T-helper 22 cell (primary cell): Measurements from ENCODE around the gene PAGE2.
"Not testable (repeated sequence)": the region's sequence is repeated elsewhere in the genome, so short reads cannot be mapped to it uniquely, and the experiment has no call there.

Source experiments
- DNase-seq: peaks from one replicate; pipeline ENCODE4 v3.0.0-alpha.2; 2020; ENCODE audit warnings: low read depth

Gene PAGE2

DNA sequence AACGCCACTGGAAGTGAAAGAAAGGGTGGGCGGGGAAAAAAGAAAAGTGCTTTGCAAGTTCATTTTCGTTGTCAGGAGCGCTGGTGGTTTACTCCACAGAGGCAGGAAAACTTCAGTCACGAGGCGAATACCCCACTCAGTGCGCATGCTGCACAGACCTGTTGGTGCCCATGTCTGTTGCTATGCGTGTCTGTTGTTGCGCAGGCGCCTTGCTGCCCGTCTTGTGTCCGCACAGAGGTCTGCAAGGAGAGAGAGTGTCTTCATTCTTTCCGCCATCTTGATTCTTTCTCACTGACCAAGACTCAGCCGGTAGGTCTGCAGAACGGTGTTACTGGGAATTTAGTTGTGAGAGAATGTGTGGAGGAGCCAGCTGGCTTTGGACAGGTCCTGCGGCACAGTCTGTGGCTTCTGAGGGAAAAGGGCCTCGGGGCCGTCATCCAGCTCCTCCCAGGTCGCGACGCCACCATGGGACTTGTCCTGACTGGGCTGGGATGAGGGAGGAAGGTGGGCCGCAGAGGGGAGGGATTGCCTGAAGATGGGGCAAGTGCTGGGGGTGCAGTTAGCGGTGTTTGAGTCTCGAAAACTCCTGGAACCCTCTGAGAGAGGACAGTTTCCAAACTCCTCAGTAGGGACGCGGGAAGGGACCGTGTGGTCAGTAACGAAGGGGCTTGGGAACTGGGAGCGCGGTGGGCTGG is at the start of gene PAGE2:
Gene PAGE2, plus strand, starts transcription at position 224 of the 695 bp plus-strand sequence. CDS start 1,003 bp downstream, outside the sequence.
- DNase-seq: no peak

GRCh38 chrX:55039471-55039870 is 49.3 kb upstream of the PAGE2 start:
- no peak for DNase-seq

GRCh38 chrX:55041514-55041913 is 47.3 kb upstream of the PAGE2 start:
- DNase-seq: no peak

GRCh38 chrX:55050599-55050998 is 38.2 kb upstream of the PAGE2 start:
- not testable (repeated sequence) for DNase-seq

DNA sequence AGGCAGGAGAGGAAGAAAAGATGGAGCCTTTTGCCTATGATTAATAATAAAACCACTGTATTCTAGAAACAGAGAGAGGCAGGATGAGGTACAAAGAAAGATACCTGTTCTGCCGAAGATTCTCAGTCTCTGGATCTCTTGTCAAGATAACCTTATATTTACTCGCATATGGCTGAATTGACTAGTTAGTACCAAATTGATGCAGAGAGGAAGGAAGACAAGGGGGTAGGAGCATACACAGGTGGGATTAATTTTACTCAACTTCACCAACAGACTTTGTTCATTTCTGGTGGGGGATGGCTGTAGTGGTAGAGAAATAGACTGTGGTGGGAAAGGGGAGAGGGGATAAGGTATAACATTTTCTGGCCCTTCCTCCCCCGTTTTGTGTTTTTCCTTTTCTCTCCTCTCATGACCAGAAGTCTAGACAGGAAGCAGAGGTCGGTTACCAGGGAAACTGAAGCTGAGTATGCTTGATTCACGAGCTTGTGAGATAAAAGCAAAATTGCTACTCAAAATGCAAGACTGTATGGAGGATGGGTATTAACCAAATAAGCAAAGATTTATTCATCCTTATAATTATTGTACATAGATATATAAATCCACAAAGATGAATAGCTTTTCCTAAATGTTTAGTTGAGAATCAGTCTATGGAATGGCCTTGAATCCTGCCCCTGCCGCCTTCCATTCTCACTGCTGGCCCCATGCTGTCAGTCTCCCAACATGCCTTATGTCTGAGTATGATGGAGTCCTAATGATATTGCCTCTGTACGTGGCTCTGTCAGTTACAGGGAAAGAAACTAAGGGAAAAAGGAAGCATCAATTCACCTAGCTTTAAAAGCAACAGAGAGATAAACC is 31.8 kb upstream of the PAGE2 start:
- peak; percentile 24 for DNase-seq

DNA sequence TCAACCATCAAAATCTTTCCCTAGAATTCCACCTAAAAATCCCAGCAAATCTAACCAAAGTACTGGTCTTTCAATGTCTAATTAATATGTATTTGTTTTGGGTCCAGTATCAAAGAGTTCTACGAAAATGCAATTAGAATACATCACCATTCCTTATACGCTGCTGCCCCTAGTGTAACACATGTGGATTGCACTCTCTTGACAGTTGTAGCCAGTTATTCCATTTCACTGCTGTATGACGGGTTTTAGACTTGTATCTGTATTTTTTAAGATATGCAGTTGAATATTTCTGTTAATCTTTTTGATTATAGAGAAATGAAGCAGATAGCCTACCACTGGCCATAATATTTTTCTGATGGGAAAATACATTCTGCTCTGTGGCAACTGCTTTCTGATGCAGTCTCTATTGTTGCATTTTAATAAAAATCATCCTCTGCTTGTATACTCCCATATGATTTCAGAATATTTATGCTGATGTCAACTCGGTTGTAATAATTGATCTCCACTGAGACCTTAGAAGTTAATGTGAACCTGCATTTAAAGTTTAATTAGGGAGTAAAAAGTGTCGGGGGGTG is 31.1 kb upstream of the PAGE2 start:
- DNase-seq: no peak

GRCh38 chrX:55067180-55067579 is 21.6 kb upstream of the PAGE2 start:
- not testable (repeated sequence) for DNase-seq

- no peak for DNase-seq
Observed at GRCh38 chrX:55072286-55072685, 16.5 kb upstream of the PAGE2 start.

- DNase-seq: no peak
Observed at GRCh38 chrX:55074851-55075467, 13.9 kb upstream of the PAGE2 start, which contains the start of gene PAGE2B. TSS of gene PAGE2B (plus strand) at chrX:55075030. CDS start at chrX:55076042, 1,012 bp downstream.

- no peak for DNase-seq
Observed at GRCh38 chrX:55098691-55099090, 9.9 kb downstream of the PAGE2 start.

DNA sequence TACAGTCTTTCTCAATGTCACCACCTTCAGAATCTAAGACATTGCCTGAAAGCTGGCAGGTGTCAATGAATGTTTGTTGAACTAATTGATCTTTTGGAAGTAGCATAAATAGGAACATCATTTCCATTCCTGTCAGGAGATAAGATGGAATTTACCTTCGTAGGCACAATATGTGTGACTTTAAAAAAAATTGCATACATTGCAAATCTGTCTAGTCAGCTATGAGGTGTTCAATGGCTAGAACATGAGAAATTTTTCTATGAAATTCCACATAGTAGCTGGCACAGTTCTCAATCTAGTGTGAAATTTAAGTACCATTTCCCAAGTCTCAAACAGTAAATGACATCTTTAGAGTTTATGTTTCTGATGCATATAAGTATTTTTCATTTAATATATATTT is 10.3 kb downstream of the PAGE2 start:
- no peak for DNase-seq

- no peak for DNase-seq
Observed at GRCh38 chrX:55102754-55103153, 13.9 kb downstream of the PAGE2 start.

DNA sequence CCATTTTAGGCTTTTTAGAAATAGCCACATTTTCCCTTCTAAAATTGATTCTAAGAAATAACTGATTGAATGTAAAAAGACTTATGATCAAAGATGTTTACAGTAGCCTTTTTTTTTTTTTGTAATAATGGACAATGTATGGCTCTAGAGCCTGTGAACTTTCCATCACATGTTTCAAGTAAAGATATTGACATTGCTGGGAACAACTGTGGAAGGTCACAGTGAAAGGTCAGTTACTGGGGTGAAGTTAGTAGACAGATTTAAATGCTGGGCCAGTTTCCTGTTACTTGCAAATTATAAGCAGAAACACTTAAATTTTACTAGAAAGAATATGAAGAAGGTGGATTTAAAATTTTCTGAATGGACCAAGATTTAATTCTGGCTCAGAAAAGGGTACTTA is 18.4 kb downstream of the PAGE2 start:
- DNase-seq: no peak

DNA sequence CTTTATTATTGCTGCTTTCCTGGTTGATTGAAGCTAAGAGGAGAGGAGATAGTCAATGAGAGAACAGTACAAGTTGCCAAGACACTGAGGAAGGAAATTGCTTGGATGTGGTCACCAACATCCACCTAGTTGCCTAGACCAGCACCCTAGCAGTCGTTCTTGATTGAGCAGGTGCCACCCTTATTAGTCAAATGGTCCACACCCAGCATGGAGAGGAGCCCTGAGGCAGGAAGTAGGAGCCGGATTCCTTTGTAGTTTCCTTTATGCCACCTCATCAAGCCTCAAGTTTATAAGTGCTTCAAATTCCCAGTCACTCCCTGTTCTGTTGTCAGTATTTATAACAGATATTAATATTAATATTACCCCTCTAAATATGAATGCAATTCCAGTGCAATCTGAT is 19.1 kb downstream of the PAGE2 start:
- no peak for DNase-seq

DNA sequence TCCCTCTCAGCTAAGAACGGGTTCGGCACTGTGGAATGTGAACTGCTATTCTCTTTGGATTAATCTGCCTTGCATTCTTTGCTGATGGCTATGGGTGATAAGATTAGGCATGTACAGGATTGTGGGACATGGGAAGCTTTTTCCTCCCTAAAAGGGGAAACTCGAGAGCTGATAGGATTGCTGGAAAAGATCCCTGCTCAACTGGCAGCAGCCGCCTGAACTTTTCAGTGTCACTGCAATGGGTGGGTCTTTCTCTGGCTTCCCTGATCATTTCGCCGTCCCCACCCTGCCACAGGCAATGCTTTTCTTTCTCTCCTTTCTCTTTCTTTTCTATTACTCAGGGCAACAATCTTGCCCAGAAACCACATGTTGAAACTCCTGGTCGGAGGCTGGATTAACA is 20.5 kb downstream of the PAGE2 start:
- no peak for DNase-seq

- DNase-seq: no peak
Observed at GRCh38 chrX:55111578-55112254, 22.9 kb downstream of the PAGE2 start.

- DNase-seq: not testable (repeated sequence)
Observed at GRCh38 chrX:55116589-55116988, 27.8 kb downstream of the PAGE2 start.

GRCh38 chrX:55118574-55118973 is 29.8 kb downstream of the PAGE2 start:
- no peak for DNase-seq

DNA sequence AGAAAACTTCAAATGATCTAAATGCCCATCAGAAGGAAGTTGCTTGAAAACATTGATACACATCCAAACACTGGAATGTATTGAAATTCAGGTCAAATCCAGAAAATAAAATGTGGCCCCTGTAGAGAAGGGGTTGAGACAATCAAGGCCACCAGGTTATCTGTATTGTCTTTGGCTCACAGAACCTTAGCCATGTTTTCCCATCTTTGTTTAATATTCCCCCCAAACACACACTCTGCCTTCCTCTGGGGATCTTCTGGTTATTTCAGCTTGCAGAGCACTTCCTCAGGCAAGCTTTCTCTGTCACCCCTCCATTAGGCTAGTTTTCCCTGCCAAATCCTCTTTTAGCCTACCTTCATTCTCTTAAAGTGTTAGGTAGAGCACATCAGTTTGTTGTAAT is 30.5 kb downstream of the PAGE2 start:
- DNase-seq: no peak

DNA sequence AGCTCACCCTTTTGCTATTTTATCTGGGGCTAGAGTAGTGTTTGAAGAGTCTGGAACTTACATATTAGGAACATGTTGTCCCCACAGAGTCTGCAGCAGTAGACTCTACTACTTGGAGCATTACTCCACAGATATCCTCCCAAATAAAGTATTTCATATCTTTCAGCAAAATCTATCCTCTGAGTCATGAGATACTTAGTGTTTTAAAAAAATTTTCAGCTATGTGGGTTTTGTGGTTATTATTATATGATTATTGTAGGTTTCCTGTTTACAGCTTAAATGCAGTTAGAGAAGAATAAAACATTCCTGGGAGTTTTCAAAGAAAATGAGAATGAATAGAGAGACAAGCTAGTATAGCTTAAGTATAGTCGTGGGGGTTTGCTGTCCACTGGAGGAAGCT is 30.9 kb downstream of the PAGE2 start:
- DNase-seq: no peak

- DNase-seq: no peak
Observed at GRCh38 chrX:55120761-55121358, 32.0 kb downstream of the PAGE2 start.
